AG04449 (cell line): ENCODE measurements around the gene RMND1.

ENCODE experiments used
- CTCF ChIA-PET: fragments of 350-600 bp; formaldehyde crosslinking; extraction: SDS; loops from one replicate; lab custom pipeline; 2021; ENCODE audit warnings: antibody characterized with exemption; lab: Yijun Ruan, JAX
- POLR2A ChIA-PET: fragments of 400-600, 350-600 bp; formaldehyde crosslinking; extraction: SDS; loops from one replicate; lab custom pipeline; 2020; ENCODE audit warnings: antibody characterized with exemption, inconsistent platforms; lab: Yijun Ruan, JAX
- DNase-seq: peaks from one replicate; pipeline ENCODE4 v3.0.0-alpha.2; 2010; ENCODE audit warnings: low read depth, low spot score
- H3K4me3 ChIP-seq: 2 replicates; pipeline ENCODE4 v1.5.1; 2011; ENCODE audit warnings: low read depth, mild to moderate bottlenecking, control low read depth, low read length
- TF ChIP-seq, protein P1 (sequence below): IDR thresholded peaks from one replicate; pipeline ENCODE4 v1.5.1; 2011; ENCODE audit warnings: mild to moderate bottlenecking, moderate library complexity, low read length, control low read depth, inconsistent platforms; ENCODE audit not compliant: insufficient read depth; ENCODE audit errors: missing control alignments

The RMND1 gene, protein sequence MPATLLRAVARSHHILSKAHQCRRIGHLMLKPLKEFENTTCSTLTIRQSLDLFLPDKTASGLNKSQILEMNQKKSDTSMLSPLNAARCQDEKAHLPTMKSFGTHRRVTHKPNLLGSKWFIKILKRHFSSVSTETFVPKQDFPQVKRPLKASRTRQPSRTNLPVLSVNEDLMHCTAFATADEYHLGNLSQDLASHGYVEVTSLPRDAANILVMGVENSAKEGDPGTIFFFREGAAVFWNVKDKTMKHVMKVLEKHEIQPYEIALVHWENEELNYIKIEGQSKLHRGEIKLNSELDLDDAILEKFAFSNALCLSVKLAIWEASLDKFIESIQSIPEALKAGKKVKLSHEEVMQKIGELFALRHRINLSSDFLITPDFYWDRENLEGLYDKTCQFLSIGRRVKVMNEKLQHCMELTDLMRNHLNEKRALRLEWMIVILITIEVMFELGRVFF

DNA sequence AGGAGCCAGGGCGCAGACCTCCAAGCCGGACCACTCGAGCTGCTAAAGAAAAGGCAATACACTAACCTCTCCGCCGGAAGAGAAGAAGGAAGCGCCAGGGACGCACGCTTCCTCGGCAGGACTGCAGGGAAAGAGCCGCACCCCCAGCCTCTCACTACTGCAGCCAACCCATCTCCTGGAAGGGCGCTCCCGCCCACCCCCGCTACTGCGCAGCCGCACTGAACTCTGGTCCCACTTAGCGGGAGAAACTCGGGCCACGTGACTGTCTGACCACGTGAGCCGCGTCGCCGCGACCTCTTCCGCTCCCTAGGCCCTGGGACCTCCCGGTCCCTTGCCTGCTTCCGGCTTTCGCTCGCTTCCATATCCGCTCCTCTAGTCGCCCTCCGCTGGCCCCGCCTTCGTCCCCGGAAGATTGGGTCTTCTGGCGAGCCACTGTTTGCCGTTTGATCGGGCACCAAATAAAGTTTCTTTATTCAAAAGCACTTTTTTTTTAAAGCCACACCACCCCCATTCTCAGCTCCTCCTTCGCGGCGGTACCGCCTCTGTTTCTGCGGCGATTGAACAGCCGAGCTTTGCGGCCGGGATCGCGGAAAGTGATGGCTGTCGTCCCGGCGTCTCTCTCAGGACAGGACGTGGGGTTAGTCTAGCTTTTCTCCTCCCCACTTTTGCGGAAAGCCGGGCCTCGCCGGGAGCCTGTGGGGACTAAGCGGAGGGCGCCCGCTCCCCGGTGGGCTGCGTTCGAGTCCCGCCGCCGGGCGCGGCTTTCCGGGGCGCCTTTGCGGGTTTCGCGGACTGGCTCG is at the start of gene RMND1:
RMND1 (minus strand) TSS at position 177 of the 800 bp plus-strand sequence. CDS start 6,315 bp downstream, outside the sequence.
- TF ChIP-seq, protein P1, sequence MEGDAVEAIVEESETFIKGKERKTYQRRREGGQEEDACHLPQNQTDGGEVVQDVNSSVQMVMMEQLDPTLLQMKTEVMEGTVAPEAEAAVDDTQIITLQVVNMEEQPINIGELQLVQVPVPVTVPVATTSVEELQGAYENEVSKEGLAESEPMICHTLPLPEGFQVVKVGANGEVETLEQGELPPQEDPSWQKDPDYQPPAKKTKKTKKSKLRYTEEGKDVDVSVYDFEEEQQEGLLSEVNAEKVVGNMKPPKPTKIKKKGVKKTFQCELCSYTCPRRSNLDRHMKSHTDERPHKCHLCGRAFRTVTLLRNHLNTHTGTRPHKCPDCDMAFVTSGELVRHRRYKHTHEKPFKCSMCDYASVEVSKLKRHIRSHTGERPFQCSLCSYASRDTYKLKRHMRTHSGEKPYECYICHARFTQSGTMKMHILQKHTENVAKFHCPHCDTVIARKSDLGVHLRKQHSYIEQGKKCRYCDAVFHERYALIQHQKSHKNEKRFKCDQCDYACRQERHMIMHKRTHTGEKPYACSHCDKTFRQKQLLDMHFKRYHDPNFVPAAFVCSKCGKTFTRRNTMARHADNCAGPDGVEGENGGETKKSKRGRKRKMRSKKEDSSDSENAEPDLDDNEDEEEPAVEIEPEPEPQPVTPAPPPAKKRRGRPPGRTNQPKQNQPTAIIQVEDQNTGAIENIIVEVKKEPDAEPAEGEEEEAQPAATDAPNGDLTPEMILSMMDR, result no peak
- H3K4me3 ChIP-seq, result peak within 1 kb of the TSS; percentile 90
- POLR2A ChIA-PET, result interaction anchor here (0.6 to 1.7 kb wide), 4 partner anchors 9 to 645 kb away, joined by 3 to 8 read pairs (median 4); no protein-coding TSS in a partner anchor
- DNase-seq, result peak; percentile 98
- CTCF ChIA-PET, result interaction anchor here (0.6 to 2.1 kb wide), 4 partner anchors 11 to 26 kb away, joined by 3 to 9 read pairs (median 6); no protein-coding TSS in a partner anchor

DNA sequence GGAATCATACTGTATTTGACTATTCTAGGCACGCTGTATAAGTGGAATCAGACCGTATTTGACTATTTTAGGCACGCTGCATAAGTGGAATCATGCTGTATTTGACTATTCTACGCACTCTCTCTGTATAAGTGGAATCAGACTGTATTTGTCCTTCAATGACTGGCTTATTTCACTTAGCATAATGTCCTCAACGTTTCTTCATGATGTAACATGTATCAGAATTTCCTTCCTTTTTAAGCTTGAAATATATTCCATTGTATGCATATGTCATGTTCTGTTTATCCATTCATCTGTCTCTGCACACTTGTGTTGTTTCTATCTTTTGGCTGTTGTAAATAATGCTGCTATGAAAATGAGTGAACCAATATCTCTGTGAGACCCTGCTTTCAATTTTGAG is 47.6 kb upstream of the RMND1 start:
- TF ChIP-seq, protein P1, result no peak
- DNase-seq, result no peak
- no peak overlapping the region for H3K4me3 ChIP-seq
- ChIA-PET CTCF (no interaction called here), POLR2A (no interaction called here)

DNA sequence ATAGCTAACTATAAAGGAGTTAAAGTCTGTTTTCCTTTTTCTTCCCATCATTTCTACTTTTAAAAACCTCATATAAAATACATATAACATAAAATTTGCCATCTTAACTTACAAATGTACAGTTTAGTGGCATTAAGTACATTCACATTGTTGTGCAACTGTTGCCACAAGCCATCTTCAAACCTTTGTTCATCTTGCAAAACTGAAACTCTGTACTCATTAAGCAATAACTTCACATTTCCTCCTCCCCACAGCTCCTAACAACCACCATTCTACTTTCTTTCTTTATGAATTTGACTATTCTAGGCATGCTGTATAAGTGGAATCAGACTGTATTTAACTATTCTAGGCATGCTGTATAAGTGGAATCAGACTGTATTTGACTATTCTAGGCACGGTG is 46.4 kb upstream of the RMND1 start:
- TF ChIP-seq, protein P1, result no peak
- H3K4me3 ChIP-seq, result no peak overlapping the region
- CTCF ChIA-PET, result no interaction called here
- no peak for DNase-seq
- POLR2A ChIA-PET, result no interaction called here

DNA sequence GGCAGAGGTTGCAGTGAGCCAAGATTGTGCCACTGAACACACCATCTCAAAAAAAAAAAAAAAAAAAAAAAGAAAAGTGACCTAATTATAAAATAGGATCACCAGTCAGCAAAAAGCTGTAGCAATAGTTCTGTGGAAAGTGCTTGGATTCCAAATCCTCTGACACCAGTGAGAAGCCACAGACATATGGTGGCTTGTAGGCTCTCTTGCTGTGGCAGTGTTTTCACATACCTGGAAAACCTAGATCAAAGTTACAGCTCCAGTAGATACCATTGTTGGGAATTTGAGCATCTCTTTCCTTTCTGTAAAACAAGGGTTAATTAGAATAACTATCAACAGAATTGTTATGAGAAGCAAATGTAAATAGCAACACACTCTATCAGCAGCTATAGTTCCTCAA is 46.0 kb upstream of the RMND1 start:
- no peak for DNase-seq
- H3K4me3 ChIP-seq, result no peak overlapping the region
- TF ChIP-seq, protein P1, result no peak
- POLR2A ChIA-PET, result no interaction called here
- CTCF ChIA-PET, result no interaction called here

DNA sequence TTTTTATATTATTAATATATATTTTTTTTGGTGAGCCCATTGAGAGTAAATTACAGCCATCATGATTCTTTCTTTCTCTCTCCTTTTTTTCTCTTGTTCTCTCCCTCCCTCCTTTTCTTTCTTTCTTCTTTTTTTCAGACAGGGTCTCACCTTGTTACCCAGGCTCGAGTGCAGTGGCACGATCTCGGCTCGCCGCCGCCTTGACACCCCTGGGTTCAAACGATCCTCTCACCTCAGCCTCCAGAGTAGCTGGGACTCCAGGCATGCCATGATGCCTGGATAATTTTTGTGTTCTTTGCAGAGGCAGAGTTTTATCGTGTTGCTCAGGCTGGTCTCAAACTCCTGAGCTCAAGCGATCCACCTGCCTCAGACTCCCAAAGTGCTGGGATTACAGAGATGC is 43.5 kb upstream of the RMND1 start:
- no peak overlapping the region for H3K4me3 ChIP-seq
- ChIA-PET CTCF (no interaction called here), POLR2A (no interaction called here)
- TF ChIP-seq, protein P1, result no peak
- no peak for DNase-seq

DNA sequence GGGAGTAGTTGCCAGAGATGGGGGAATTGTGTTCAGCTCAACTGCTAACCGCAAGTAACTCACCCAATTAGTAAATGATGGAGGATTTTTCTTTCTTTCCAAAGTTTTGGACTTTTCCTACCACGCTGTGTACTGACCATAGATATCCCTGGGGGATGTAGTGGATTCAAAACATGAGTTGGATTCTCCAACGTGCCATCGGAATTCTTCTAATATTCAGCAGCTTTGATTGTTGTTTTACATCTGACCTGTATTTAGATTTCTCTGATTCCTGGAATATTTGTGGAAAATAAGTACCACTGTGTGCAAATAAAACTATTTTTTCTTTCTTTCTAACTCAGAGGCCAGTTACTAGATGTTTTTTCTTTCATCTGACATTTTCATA is 43.0 kb upstream of the RMND1 start:
- TF ChIP-seq, protein P1, result no peak
- peak overlapping the region; percentile 65 for H3K4me3 ChIP-seq
- ChIA-PET CTCF (no interaction called here), POLR2A (no interaction called here)
- no peak for DNase-seq
